Left lung (tissue), 10 donors: ENCODE results near the gene PALB2. TPM values are rescaled to one million over a fixed set of nuclear protein-coding genes. Genes with fewer than 3 reads are reported as not detected.

Source experiments
- ATAC-seq: fragments of 200-7000 bp; cut with Tn5 transposase; one replicate; pipeline ENCODE4 v1.9.1; 2020; ENCODE audit warnings: moderate library complexity
- DNase-seq, 4 donors: peaks; one replicate each; pipeline ENCODE4 v3.0.0-alpha.2; 2013 to 2020
- H3K27ac ChIP-seq, 2 donors: fragments of 200-600 bp; sonication (generic) in 1 of 2; one replicate each; pipeline versions ENCODE4 v1.5.0 to v1.8.0; 2020 to 2021
- H3K27me3 ChIP-seq, 2 donors: fragments of 200-600 bp; sonication (generic) in 1 of 2; one replicate each; pipeline versions ENCODE4 v1.5.0 to v1.8.0; 2020 to 2021
- H3K36me3 ChIP-seq, 2 donors: fragments of 200-600 bp; sonication (generic) in 1 of 2; one replicate each; pipeline versions ENCODE4 v1.5.0 to v1.8.0; 2020 to 2021
- H3K4me1 ChIP-seq, 2 donors: fragments of 200-600 bp; one replicate each; pipeline ENCODE4 v1.8.0; 2021
- H3K4me3 ChIP-seq, 2 donors: fragments of 200-600 bp; sonication (generic) in 1 of 2; one replicate each; pipeline versions ENCODE4 v1.5.0 to v1.8.0; 2020 to 2021; ENCODE audit warnings: mild to moderate bottlenecking in 1 of 2
- H3K9me3 ChIP-seq, 2 donors: fragments of 200-600 bp; sonication (generic) in 1 of 2; one replicate each; pipeline versions ENCODE4 v1.5.0 to v1.8.0; 2020 to 2021
- intact Hi-C, 2 donors: fragments of 100-400 bp; cut with DNase I; formaldehyde crosslinking; loops; one replicate each; pipeline versions ENCODE4 v1.11.2 to v1.14.2; 2022
- polyA plus RNA-seq, 6 donors: library from polyadenylated mRNA; unstranded; fragments of 120-200 nt; gene quantifications; one replicate each; pipeline ENCODE4 v1.2.1, GENCODE V29; 2013; ENCODE audit not compliant: insufficient read length in 6 of 6
- total RNA-seq, 2 donors: library from RNA; stranded (reverse); fragmentation: NEBNext Ultra II Directional; extraction: Animal tissue kit (Norgen Biotek cat#: 25700); gene quantifications; one replicate each; pipeline ENCODE4 v1.2.1, GENCODE V29; 2021
- TF ChIP-seq, protein P1 (sequence below), 2 donors: fragments of 200-600 bp; sonication (generic) in 1 of 2; IDR thresholded peaks; one replicate each; pipeline versions ENCODE4 v1.5.0 to v1.8.0; 2021; ENCODE audit warnings: antibody characterized with exemption in 2 of 2
- donor health status: DM: no; HTN: yes; CAD: no.
- donor health status: DM: no; HTN: no; CAD: no.

The PALB2 gene
- total and polyA plus RNA-seq, 8 donors = 10.3 to 20.4 (median 15.8) TPM

DNA sequence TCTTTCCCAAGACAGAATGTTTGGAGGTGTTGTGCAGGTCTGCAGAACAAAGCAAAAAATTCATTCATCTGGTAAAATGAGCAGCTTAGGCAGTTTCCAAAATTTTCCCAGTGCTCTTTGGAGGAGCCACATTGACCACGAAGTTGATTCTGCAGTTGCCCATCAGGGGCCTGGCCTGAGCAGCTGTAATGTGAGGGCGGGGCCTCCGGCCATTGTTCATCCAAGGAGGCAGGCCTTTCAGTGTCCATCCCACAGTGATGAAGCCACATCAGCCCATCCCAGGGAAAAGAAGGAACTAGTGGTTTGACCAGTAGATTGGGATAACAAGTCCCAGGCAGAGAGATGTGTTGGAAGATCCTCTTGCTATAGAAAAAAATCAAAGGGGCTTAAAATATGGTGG is 73.5 kb downstream of the PALB2 start:
- intact Hi-C loops = no loop called here
- H3K4me1 ChIP-seq = peaks cover 0 to 8% of the 10 kb centered on the region in 2 donors
- DNase-seq (no peak), ATAC-seq (no peak)
- TF ChIP-seq, protein P1, sequence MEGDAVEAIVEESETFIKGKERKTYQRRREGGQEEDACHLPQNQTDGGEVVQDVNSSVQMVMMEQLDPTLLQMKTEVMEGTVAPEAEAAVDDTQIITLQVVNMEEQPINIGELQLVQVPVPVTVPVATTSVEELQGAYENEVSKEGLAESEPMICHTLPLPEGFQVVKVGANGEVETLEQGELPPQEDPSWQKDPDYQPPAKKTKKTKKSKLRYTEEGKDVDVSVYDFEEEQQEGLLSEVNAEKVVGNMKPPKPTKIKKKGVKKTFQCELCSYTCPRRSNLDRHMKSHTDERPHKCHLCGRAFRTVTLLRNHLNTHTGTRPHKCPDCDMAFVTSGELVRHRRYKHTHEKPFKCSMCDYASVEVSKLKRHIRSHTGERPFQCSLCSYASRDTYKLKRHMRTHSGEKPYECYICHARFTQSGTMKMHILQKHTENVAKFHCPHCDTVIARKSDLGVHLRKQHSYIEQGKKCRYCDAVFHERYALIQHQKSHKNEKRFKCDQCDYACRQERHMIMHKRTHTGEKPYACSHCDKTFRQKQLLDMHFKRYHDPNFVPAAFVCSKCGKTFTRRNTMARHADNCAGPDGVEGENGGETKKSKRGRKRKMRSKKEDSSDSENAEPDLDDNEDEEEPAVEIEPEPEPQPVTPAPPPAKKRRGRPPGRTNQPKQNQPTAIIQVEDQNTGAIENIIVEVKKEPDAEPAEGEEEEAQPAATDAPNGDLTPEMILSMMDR (IDR thresholded peaks at IDR 0.05) = no peak
- no peaks in the 10 kb centered on the region for H3K9me3 ChIP-seq
- peaks cover 0 to 100% of the 10 kb centered on the region in 2 donors for H3K36me3 ChIP-seq
- no peaks in the 10 kb centered on the region for H3K27me3 ChIP-seq
- no peak overlapping the region for H3K27ac ChIP-seq
- H3K4me3 ChIP-seq = no peak overlapping the region

DNA sequence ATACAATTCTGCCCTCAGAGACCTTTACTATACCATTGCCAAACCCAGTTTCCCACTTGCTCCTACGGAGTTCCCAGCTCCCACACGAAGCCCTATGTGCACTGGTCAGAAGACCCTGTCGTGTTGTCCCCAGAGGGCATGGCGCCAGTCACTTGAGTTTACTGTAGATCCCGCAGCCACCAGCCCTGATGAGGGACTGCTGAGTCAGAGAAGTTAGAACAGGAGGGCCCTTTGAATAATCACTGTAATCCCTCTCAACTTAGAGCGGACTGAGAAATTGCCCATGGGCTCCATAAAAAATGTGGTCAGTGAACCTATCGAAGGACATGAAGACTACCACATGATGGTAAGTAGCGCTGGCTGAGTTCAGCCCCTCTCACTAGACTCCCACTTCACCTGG is 74.4 kb downstream of the PALB2 start:
- intact Hi-C loops = no loop called here

GRCh38 chr16:23564575-23565363 is 76.3 kb downstream of the PALB2 start:
- ATAC-seq = no peak
- Histone ChIP-seq H3K4me1 (peaks cover 0 to 6% of the 10 kb centered on the region in 2 donors), H3K36me3 (peaks cover 0 to 96% of the 10 kb centered on the region in 2 donors), H3K4me3 (no peak overlapping the region), H3K27me3 (no peaks in the 10 kb centered on the region), H3K9me3 (no peaks in the 10 kb centered on the region), H3K27ac (no peak overlapping the region)
- DNase-seq = no peak
- TF ChIP-seq, protein P1 (IDR thresholded peaks at IDR 0.05) = no peak
- intact Hi-C loops = no loop called here

More for the DNA sequence above, 74.4 kb downstream of the PALB2 start:
- H3K36me3 ChIP-seq = peaks cover 0 to 100% of the 10 kb centered on the region in 2 donors
- no peak for ATAC-seq
- H3K27ac ChIP-seq = no peak overlapping the region
- DNase-seq = no peak
- no peak overlapping the region for H3K4me3 ChIP-seq
- H3K9me3 ChIP-seq = no peaks in the 10 kb centered on the region
- H3K27me3 ChIP-seq = no peaks in the 10 kb centered on the region
- TF ChIP-seq, protein P1 (IDR thresholded peaks at IDR 0.05) = no peak
- H3K4me1 ChIP-seq = peaks cover 0 to 8% of the 10 kb centered on the region in 2 donors

DNA sequence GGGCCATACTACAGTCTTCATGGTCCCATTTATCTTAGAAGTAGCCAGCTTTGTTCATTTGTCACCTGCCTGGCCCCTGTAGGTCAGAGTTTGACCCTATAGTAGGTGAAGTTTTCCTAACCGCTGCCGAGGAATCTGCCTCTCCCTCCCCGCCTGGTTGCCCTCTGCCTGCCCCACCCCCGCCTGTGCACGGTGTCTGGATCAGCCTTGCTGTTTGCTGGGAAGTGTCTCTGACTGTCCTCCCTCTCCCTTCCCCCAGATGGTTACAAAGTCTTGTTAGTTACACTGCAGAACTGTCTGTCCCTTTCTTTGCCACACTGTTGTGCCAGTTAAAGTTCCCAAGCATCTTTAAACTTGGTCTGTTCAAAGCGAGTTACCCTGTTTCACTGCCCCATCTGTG is 77.9 kb downstream of the PALB2 start:
- Histone ChIP-seq H3K27me3 (no peaks in the 10 kb centered on the region), H3K9me3 (no peaks in the 10 kb centered on the region), H3K4me1 (peaks cover 10 to 22% of the 10 kb centered on the region in 2 donors), H3K36me3 (peaks cover 0 to 85% of the 10 kb centered on the region in 2 donors), H3K4me3 (no peak overlapping the region), H3K27ac (no peak overlapping the region)
- DNase-seq (no peak), ATAC-seq (no peak)
- TF ChIP-seq, protein P1 (IDR thresholded peaks at IDR 0.05) = no peak
- intact Hi-C loops = no loop called here

- H3K27me3 ChIP-seq = no peaks in the 10 kb centered on the region
- peaks cover 10 to 24% of the 10 kb centered on the region in 2 donors for H3K4me1 ChIP-seq
- no peak overlapping the region for H3K4me3 ChIP-seq
- peaks cover 0 to 79% of the 10 kb centered on the region in 2 donors for H3K36me3 ChIP-seq
- H3K27ac ChIP-seq = no peak overlapping the region
- TF ChIP-seq, protein P1 (IDR thresholded peaks at IDR 0.05) = no peak
- H3K9me3 ChIP-seq = no peaks in the 10 kb centered on the region
- intact Hi-C loops = no loop called here
- ATAC-seq = no peak
- DNase-seq = no peak
Measured at GRCh38 chr16:23562505-23562904, 78.6 kb downstream of the PALB2 start.
